ENCODE data around the gene ABHD12. TPM values are rescaled to one million over a fixed set of nuclear protein-coding genes. Genes with fewer than 3 reads are reported as not detected.
"Not testable (repeated sequence)": the region's sequence is repeated elsewhere in the genome, so short reads cannot be mapped to it uniquely, and the experiment has no call there.

The ABHD12 gene
- total RNA-seq, 1 donor from 2014 or later, result 27.7 TPM

DNA sequence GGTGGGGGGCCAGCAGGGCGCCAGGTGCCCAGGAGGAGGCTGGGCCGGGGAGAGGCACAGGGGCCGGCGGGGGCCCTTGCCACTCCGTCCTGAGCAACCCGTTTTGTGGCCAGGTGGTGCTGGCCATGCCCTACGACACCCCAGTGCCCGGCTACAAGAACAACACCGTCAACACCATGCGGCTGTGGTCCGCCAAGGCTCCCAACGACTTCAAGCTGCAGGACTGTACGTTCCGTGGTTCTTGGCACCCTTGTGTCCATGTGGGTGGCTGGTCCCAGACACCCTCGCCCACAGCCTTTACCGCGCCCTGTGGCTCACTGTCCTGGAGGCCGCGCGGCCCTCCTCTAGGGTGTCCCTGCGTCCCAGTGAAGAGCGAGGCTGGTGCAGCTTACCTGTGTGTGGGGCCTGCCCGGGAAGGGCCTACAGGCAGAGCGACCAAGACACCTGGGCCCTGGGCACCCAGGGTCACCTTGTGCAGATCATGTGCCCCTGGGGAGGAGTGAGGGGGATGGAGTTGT lies 114.0 kb downstream of the ABHD12 start:
- DNase-seq, result no peak

DNA sequence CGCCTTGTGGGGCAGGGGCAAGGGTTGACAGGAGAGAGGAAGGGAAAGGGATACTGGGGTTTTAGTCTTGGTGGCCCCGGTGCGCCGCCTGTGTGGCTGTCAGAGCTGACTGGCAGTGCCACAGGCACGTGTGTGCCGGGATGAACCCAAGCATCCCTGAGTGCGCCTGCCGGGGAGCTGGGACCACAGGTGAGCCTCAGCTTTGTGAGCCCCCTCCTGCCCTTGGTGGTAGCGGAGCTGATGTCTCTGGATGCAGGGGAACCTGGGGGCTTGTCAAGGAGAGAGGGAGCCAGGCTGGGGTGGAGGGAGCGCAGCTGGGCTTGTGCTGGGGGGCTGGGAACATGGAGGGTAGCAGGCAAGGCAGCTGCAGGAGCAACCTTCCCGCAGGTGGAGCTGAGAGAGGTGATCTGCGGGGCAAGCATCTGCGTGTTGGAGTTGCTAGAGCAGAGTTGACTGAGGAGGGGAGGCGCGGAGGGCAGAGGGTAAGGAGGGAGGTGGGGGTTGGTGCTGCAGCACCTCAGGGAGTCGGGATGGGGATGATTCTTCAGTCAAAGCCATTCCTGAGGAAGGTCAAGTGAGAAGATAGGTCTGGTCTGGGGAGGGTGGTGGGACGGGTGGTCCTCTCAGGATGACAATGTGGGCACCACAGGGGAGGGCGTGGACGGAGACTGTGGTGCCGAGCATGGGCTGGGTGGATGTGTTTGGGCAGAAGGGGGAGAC lies 114.7 kb downstream of the ABHD12 start:
- no peak for DNase-seq

DNA sequence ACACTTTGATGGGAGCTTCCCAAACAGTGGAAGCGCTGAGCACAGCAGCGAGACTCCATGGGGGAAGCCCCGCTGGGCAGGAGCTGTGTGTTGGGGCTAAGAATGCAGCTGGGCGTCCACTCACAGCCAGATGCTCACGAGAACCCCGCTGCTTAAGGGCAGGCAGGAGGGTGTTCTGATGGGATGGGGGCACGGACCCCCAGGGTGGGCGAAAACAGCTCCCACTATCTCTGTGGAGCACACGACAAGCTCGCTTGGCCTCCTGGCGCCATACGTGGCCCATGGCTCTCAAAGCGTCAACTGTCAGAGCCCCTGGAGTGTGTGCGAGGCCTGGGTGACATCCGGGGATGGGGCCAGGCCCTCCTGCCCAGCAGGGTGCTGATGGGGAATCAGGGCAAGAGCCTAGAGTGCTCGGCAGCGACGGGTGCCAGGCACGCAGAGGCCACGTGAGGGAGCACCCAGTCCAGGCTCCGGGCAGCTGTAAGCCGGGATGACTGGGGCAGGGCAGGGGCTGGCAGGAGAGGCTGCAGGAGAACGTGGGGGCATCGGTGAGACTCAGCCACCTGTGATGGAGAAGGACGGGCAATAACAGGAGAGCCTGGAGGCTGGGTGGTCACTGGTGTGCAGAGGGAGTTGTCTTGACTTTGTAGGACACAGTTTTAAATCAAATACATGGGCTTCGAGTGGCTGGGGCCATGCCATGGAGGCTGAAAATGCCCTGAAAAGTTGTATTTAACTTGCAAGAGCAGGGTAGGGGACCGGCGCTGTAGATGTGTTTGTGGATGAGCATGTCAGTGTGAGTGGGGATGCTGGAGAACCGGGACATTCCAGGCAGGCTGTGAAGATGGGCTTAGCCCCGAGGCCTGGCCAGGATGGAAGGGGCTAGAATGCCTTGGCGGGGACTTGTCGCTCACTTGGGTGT lies 115.5 kb downstream of the ABHD12 start:
- DNase-seq, result no peak

DNA sequence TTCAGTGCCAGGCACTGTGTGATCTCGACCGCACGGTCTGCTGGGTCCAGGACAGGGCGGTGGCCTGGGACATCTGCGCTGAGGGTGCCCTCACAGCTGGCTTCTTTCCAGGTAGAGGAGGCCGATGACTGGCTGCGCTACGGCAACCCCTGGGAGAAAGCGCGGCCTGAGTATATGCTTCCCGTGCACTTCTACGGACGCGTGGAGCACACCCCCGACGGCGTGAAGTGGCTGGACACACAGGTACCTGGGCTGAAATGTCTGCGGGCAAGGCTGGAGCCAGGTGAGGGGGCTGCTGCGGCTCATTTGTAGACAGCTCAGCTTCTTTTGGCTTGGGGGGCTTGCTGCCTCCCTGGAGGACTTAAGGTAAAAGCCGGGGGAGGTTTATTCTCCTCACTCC lies 116.2 kb downstream of the ABHD12 start:
- DNase-seq, result no peak

DNA sequence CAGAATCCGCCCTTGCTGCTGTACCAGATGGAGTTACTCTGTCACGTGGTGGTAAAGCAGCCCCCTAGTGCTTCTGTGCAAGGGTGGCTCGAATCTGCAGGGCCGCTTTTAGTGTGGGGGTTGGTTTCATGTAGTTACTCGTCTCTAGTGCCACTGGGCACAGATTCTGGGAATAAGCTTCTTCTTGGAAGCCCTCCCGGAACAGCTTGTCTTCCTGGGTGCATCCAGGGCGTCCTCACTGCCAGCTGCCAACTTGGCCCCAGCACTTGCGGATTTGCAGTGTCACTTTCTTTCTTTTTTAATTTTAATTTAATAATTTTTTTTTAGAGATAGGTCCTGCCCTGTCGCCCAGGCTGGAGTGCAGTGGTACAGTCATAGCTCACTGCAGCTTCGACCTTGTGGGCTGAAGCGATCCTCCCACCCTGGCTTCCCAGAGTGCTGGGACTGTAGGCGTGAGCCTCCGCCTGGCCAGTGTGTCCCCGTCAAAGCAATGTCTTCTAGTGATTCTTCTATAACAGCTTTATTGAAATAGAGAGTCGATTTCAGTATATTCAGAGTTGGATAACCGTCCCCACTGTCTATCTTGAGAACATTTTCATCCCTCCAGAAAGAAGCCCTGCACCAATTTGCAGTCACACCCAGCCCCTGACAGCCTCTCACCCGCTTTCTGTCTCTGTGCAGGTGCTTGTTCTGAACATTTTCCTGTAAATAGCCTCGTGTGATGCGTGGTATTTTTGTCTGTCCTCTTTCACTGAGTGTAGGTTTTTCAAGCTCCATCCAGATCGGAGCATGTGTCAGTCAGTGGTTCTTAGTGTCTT lies 116.9 kb downstream of the ABHD12 start:
- no peak for DNase-seq

DNA sequence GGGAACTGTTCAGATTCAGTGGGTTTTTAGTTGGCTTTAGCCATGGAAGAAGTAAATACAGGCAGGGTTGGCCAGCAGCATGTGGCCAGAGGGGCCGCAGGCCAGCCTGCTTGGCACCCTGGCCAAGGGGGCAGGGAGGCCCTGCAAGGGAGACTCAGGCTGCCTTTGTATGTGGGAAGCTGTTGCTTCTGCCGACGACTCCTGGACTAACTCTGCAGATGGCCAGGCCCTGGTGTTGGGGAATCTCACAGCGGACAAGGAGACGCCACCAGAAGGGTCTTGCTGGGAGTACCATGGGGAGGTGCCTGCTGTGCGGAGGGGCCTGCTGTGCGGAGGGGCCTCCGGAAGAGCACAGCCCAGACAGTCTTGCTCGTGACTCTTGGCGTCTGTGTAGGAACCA lies 117.6 kb downstream of the ABHD12 start:
- no peak for DNase-seq

DNA sequence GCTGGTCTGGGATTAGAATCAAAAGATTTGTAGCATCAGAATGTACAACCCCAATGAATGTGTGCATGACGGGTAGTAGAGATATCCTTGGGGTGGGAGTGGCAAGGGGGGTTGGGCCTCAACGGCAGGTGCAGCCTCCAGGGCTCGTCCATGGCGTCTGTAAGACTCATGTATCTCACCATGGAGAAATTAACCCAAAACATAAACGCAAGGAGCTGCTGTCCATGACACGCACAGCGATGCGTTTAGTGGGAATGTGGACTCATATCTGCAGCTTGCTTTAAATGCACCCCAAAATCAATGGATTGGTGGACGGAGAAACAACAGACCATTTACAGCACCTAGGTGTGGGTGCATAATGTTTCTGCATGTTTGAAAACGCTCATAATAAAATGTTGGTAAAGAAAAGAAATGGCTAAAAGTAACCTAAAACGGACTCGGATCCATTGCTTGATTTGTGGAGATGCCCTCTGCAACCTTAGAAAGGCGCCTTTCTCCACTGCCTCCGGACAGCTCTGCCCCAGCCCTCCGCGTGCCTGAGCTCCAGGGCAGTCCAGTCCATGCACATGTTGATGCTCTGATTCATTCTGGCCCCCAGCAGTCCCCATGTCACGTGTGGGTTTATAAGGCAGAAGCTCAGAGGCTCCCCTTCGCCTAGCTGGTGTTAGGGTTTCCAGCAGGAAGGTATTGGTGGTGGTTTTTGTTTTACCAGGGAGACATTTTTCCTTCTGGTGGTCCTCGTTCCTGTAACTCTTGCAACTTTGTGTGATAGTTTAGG lies 118.2 kb downstream of the ABHD12 start:
- DNase-seq, result no peak

GRCh38 chr20:25271486-25272222 lies 119.0 kb downstream of the ABHD12 start:
- DNase-seq, result no peak

GRCh38 chr20:25270829-25271251 lies 119.8 kb downstream of the ABHD12 start:
- no peak for DNase-seq

GRCh38 chr20:25269833-25270170 lies 120.8 kb downstream of the ABHD12 start:
- DNase-seq, result no peak

DNA sequence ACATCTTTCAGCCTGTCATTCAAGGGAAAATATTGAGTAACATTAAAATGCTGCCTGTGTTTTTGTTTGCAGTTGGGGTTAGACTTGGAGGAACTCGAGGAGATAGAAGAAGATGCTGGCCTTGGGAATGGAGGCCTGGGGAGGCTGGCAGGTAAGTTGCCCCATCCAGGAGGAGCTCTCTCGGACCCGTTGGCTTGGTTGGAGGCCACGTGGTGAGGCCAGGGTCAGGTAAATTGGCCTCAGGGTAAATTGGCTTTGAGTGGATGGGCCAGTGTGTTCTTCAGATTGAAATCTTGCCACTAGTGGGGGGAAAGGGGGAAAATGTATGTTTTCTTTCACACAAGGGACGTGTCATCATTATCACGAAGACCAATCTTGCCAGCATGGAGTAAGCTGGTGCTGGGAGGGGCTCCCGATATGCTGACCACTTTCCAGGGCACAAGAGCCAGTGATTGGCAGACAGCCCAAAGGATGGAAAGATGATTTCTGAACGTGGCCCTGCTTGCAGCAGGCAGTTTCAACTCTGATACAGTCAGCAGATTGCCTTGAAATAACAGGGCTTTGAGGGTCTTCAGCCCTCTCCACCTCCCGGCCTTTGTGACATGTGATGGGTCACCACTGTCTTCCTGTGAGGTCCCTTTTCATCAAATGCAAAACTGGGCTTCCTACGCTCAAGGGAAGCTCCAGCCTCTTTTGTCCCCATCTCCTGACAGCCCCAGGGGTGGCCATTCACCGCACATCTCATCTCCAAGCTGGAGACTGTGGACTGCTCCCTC lies 121.4 kb downstream of the ABHD12 start:
- DNase-seq, result no peak

DNA sequence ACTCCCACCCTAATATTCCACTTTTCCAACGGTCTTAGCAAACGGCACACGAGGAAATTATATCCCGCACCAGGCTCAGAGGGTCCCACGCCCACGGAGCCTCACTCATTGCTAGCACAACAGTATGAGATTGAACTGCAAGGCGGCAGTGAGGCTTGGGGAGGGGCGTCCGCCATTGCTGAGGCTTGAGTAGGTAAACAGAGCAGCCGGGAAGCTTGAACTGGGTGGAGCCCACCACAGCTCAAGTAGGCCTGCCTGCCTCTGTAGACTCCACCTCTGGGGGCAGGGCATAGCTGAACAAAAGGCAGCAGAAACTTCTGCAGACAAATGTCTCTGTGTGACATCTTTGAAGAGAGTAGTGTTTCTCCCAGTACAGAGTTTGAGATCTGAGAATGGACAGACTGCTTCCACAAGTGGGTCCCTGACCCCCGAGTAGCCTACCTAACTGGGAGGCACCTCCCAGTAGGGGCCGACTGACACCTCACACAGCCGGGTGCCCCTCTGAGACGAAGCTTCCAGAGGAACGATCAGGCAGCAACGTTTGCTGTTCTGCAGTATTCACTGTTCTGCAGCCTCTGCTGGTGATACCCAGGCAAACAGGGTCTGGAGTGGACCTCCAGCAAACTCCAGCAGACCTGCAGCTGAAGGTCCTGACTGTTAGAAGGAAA lies 129.7 kb downstream of the ABHD12 start:
- DNase-seq, result not testable (repeated sequence)

- DNase-seq, result no peak
These were observed 130.8 kb downstream of the ABHD12 start for GRCh38 chr20:25259788-25260254.

GRCh38 chr20:25259358-25259757 lies 131.3 kb downstream of the ABHD12 start:
- DNase-seq, result no peak

DNA sequence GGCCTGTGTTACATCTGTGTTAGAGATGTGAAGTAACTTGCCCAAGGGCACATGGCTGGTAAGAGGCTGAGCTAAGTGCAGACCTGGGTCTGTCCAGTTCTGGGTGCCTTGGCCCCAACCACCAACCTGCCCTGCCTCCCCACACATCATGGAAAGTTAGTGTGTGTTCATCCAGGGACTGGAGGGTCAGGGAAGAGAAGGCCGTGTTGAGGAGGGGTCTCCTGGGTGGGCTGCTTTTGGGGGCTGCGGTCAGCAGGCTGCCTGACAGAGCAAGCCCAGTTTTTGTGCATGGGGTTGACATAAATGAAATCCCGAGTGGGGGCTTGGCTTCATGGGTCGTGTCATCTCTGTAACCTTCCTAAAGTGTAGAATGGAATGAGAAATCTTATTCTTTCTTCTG lies 131.8 kb downstream of the ABHD12 start:
- no peak for DNase-seq

DNA sequence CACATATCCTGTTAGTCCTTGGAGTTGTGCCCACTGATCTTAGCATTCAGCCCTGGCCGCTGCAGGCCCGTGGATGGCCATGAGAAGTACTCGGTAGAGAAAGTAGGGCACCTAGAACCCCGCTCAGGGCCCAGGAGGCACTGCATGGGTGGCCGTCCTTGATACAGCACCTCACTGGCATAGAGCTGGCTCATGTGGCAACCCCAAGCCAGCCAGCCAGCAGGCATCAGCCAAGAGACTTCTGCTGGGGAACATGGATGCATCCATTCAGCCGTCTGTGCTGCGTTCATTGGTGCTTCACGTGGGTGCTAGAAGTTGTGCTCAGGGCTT lies 132.2 kb downstream of the ABHD12 start:
- no peak for DNase-seq

DNA sequence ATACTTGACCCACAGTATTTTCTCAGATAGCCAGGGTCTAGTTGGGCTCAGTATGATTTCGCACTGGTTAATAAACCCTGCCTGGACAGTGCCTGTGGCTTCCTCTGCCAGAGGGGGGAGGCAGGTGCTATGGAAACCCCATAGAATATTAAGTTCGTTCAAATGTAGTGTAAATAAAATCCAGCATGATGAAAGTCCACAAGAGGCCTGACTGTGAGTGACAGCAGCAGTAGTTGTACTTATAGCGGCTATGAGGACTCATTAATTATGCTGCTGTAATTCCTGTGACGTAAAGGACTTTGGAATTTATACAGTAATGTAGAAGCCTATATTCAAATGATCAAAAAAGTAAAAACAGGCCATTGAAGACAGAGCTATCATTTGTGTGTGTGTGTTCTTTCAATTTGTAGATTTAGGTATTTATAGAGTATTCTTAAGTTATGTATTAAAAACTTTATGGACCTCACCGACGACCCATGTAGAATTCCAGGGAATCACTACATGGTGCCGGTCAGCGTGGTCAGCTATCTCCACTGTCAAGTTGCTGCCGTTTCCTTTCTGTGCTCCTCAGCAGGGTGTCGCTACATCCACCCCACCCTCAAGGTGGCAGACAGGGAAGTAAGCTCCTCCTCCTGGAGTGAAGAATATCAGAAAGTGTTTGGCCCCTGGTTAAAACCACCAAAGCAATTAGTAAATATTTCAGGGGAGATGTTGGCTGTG lies 132.7 kb downstream of the ABHD12 start:
- no peak for DNase-seq

DNA sequence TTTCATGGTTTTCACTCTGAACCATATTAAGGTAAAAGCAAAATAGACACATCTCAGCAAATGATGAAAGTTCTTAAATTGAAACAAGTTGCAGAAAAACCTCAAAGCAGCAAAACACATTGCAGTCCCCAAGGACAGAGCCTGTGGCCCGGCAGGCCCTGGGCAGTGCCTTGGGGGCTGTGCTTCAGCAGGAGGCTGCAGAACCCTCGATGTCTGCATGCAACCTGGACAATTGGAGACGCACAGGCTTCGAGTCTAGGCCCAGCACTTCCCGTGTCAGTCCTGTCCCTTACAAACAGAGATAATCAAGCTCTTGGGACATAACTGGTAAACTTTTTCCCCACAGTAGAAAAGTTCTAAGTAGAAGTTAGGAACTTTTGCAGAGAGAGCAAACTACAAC lies 133.5 kb downstream of the ABHD12 start:
- no peak for DNase-seq

- no peak for DNase-seq
These were observed 134.3 kb downstream of the ABHD12 start for GRCh38 chr20:25256226-25256859.

All from dermis blood vessel endothelial cell (primary cell).